ENCODE data around the gene SMAD3.

DNA sequence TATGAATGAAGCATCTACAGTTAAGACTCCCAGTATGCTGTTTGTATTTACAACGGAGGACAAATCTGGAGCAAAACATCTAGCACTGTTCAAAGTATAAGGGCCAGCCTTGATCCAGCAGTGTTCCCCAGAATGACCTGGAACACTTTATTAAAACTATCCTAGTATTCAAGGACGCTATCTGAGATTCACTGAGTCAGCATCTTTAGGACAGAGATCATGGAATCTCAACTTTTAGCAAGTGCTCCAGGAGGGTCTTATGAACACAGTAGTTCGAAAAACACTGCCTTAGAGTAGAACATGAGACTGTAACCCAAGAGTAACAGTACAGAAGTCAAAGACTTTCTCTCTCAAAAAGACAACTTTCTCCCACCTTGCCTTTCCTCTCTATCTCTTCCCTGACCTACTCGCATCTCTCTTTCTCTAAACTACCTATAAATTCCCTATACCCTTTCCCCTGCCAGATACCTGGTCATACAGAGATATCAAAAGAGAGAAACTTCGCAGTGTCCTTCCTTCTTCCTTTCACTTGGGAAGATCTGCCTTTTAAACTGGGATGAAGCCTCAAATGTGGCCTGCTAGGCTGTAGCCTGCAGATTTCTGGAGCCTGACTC is 145.3 kb downstream of the SMAD3 start:
- no peak for TF ChIP-seq POLR2A (IDR thresholded peaks at IDR 0.05)
- TF ChIP-seq, protein P1, sequence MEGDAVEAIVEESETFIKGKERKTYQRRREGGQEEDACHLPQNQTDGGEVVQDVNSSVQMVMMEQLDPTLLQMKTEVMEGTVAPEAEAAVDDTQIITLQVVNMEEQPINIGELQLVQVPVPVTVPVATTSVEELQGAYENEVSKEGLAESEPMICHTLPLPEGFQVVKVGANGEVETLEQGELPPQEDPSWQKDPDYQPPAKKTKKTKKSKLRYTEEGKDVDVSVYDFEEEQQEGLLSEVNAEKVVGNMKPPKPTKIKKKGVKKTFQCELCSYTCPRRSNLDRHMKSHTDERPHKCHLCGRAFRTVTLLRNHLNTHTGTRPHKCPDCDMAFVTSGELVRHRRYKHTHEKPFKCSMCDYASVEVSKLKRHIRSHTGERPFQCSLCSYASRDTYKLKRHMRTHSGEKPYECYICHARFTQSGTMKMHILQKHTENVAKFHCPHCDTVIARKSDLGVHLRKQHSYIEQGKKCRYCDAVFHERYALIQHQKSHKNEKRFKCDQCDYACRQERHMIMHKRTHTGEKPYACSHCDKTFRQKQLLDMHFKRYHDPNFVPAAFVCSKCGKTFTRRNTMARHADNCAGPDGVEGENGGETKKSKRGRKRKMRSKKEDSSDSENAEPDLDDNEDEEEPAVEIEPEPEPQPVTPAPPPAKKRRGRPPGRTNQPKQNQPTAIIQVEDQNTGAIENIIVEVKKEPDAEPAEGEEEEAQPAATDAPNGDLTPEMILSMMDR (IDR thresholded peaks at IDR 0.05), result no peak

Data from prostate gland (tissue), 2 donors.